GM19035 (cell line): Measurements from ENCODE around the gene ZFHX2.
A peak's percentile ranks its signal among the peaks of the same experiment; 100 is the strongest.

Experiments
- ATAC-seq: cut with Tn5 transposase; IDR thresholded peaks from one replicate; pipeline ENCODE4 v1.9.1; 2021; ENCODE audit not compliant: unreplicated experiment

ZFHX2 gene

DNA sequence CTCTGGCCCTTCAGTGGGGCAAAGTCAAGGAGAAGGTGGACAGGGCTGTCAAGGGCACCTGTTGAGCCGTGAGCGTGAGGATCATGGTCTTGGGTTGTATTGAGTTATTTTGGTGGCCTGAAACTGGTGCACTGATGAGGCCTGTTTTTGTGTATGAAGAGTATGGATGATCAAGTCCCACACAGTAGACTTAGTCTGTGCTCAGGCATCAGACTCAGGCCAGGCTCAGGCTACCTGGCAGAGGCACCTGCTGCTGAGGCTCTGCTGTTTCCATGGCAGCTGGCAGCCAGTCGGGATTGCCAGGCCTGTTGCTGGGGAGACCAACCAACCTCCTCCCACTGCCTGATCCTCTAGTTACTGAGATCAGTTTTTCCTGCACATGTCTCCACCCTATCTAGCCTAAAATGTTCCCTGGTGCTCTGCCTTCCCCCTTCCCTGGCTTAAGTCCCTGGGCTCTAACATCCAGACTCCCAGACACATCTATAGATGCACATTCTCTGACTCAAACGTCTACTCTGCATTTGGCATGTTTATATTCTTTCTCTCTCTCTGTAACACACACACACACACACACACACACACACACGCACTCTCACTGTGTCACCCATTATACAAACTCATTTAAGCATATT lies 21.9 kb upstream of the ZFHX2 start:
- no peak for ATAC-seq

DNA sequence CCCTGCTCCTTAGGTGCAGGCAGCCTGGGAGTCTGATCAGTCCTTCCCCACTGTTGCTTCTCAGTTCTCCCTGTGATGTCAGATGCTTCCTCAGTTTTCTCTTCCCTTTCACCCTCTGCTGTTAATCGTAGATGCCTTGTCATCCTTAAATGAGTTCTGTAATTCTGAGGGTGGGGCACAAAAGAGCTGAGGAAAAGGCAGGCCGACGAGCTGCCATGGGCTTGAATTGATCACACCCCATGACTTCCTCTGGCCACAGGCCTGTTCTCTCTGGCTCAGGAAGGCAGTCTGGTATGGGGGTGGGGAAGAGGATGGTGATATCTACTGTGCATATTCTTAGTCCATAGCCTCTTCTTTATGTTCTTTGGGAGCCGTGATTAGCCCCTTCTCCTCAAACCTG lies 21.3 kb upstream of the ZFHX2 start:
- no peak for ATAC-seq

DNA sequence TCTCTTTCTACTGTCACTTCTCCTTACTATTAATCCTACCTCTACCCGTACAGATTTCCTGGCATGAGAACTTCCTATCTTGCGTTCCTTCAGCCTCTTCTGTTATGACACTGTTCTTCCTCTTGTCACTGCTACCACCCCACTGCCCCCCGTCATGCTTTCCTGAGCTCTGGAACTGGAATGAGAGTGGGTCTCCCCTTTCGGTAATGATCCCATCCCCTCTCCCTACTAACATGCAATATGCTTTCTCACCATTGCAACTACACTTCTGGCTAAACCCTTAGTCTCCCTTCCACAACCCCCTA lies 20.9 kb upstream of the ZFHX2 start:
- no peak for ATAC-seq

DNA sequence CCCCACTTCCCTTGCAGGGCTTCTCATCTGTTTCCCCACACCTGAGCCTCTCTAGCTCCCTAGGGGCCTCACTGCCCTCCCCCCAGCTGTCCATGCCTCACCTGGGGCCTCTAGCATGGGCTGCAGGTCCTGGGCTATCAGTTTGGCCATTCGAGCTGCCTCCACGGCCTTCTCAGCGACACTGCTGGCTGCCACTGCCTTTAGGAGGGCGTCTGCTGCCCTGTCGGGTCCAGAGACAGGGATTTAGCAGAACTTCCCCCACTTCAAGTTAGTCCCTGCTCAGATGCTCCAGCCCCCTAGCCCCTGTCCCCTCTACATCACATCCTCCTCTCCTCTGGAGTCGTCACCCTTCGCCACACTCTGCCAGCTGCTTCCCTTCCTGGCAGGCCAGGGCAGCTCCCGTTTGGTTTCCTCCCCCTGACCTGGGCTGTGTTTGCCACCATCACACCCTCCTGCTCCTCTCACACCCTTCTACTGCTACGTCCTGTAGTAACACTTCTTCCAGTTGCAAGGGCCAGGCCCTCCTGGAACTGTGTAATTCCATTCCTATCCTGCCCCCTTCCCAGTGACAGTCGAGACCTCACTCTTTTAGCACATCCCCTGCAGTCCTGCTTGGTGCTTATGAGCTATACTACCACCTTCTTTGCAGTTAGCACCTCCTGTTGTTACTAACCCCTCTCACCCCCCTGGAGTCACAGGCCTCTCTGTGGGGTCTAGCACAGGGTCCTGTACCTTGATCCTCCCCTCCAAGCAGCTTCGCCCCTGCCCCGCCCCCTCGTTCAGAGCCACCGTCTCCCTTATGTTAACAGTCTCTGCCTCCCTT lies 20.3 kb upstream of the ZFHX2 start:
- no peak for ATAC-seq

DNA sequence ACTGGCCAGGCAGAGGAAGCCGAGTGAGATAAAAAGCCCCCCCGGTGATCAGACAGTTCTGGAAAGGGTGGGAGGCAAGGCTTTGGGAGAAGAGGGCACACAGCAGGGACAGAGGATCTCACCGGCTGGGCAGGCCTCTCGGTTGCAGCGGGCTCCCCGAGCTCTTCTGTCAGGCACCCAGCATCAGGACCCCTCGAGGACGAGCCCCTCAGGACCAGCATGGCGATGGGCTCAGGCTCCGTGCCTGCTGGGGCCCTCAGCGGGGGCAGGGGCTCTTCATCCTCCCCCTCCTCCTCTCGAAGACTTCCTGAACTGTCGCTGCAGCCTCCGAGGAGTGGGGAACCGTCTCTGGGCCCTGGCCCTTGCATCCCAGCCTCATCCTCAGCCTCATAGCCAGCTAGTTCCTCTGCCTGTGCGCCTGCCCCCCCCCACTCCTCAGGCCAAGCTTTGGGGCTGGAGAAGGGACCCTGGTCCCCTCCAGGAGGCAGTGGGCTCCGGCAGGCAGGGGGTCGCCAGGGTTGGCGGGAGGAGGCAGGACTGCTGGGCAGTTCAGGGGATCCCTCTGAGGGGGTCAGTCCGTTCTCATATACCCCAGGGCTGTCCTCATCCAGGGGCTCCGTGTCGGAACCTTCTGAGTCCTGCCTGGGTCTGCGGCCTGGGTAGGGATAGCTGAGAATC lies 19.4 kb upstream of the ZFHX2 start:
- no peak for ATAC-seq

DNA sequence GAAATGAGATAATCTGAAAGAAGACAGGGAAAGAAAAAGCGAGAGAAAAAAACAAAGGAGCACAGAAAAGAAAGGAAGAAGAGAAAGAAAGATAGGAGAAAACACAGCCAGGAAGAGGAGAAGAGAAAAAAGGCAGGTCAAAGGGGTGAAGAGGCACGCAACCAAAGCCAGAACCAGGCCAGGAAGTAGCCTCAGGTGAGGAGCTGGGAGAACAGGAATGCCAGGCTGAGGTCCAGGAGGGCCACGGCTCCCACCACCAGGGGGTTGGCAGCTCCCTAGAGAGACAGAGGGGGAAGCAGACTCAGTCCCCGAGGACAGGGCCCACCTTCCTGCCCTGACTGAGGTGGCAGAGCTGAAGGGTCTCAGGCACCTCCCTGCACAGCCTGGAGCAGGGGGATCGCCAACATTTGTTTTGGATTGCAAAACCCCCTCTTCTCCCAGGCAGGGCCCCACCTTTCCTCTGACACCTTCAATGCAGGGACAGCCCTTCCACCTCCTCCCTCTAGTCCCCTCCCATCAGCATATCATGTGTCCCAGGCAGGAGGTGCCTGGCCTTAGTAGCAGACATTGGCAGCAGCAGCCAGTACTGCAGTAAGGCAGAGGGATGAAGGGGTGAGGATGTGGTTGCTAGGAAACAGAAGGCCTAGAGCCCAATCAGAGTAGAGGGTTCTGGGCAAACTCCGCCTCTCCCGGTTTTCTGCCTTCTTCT lies 18.0 kb upstream of the ZFHX2 start:
- ATAC-seq: no peak

DNA sequence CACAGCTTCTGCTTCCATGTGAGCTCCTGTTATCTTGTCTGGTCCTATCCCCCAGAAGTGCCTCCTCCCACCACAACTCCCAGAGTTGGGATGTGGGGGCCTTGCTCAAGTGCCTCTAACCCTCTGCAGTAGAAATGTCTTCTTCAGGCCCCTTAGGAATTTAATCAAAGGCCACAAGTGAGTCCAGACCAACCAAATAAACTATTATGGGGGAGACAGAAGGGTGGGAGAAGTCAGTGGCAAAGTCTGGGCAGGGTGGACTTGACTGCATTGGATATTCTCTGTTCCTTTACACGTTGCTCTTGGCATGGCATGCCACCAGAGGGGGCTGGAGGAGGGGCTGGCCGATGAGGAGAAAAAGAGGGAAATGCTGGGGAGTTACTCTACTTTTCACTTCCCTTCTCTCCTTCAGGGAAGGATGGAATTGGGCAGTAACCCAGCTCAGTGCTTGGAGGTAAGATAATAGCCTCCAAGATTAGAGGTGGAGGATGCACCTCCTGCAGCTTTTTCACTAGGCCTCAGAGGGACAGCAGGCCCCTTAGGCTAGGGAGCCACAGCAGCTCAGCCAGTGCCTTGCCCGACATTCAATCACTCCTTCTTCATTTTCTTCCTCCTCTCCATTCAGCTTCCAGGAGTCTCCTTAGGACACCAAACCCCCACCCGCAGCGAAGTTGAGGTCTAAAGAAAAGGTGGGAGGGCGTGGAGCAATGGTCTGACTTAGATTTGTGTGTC lies 17.2 kb upstream of the ZFHX2 start:
- ATAC-seq: no peak

DNA sequence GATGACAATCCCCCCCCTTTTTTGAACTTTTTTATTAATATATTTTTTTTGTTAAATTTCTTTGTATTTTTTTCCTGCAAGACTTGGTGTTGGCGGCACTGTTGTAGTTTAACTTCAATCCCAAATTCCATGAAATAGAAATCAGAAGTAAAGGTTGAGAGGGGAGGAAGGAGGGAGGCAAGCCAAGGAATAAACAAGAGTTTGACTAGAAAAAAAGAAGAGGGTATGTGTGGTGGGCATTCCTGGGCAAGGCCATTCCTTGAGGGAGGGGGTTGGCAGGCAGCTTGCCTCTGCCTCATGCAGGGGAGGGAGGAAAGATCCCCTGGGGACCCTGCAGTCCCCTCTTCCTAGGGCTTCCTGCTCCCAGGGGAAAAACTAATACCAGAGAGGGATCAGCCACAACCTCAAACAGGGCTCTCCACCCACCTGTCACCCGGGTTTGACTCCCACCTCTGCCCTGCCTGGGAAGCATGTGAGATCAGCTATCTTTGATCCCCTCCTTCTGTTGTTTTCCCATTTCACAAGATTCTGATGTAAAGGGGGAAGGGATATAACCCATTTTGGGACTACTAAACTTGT lies 16.5 kb upstream of the ZFHX2 start:
- ATAC-seq: no peak

DNA sequence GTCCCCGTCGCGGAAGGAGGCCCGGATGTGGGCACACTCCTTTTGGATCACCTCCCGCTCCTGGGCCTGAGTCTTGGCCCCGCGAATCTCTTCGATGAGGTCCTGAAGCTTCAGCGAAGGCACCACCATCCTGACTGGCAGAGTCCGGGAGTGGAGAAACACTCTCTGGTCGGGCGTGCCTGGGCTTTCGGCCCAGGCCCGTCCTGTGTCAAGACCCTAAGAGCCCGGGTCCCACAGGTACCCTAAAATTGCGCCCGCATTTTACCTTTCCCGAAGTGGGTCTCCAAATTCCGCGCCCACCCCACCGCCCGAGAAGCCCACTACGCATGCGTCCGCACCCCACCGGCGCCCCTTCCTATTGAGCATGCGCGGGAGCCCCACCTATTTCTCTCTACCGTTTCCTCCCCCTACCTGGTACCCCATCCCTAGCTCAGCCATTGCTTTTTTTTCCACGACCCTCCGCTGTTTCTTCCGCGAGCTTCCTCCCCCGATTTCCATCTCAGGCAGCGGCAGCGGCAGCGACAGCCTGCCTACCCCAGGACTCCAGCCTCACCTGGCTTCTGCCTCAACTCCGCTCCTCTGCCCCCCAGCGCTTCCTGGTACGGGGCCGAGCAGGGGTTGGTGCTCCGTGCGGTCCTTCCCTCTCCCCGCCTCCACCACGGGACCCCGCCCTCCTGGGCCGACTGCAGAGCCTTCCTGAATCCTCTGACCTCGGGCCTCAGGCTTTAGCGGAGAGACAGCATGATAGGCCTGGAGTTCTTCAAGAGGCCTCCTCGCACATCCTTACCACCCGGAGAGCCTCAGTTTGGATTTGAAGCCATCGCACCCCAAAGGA lies 15.8 kb upstream of the ZFHX2 start, which contains the start of gene AP1G2:
Gene AP1G2 (minus strand): TSS at position 606 of the 835 bp plus-strand sequence. CDS start 477 bp downstream, at position 129.
- ATAC-seq: peak; percentile 90

DNA sequence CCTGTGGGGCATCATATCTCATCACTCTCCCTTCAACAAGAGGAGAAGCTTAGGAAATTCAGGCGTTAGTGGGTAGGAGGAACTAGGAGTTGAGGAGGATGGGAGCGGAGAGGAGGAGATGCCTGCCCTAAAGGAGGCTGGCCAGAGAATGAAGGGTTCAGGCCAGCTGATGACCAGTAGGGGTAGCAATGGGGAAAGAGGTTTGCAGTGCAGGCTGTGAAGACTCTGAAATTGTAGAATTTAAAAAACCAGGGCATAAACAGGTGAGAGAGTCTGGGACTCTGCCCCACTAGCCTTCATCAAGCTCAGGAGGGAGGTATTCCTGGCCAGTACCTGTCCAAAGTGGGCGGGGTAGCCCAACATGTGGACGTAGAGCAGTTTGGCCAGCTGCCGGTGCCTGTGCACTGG lies 15.2 kb upstream of the ZFHX2 start:
- ATAC-seq: peak; percentile 7

DNA sequence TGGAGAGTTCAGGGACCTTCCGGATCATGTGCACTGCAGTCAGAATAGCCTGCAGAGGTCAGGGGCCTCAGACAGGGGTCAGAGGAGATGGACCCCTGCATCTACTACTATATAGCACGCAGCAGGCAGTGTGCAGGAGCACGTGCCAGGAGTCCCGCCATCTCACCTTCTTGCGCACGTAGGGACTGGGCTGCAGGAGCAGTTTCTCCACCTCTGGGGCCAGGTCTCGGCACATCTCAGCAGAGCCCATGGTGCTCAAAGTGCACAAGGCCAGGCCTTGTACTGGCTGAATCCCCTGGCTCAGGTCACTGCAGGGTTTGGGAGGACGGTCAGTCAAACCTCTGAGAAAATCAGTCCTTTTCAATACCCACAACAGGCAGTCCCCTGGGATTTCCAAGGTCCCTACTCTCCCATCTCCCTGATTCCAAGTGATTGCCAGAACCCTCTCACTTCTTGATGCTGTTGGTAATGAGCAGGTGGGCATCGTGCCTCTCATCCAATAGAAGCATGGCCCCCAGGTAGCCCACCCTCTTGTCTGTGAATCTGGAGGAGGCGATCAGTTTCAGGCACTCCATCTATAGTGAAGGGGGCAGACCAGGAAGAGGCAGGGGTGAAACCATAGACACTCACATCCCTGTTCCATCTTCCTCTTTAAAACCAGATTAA lies 14.7 kb upstream of the ZFHX2 start:
- no peak for ATAC-seq

DNA sequence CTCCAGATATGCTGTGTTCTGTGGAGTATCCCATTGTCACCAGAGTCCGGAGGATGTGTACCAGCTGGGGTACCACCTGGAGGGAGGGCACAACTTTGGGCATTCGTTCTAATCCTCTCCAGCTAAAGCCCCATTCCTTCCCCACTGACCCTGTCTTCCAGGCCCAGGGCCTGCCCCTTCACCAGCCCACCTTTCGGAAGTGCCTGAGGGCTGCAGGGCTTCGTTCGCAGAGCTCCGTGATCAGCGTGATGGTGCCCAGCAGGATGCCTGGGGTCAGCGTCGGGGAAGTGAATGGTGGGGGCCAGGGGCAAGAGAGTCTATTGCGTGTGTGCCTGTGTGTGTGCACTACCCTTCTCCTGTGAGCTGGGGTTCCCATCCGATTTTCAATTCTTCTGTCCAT lies 14.1 kb upstream of the ZFHX2 start:
- ATAC-seq: no peak

DNA sequence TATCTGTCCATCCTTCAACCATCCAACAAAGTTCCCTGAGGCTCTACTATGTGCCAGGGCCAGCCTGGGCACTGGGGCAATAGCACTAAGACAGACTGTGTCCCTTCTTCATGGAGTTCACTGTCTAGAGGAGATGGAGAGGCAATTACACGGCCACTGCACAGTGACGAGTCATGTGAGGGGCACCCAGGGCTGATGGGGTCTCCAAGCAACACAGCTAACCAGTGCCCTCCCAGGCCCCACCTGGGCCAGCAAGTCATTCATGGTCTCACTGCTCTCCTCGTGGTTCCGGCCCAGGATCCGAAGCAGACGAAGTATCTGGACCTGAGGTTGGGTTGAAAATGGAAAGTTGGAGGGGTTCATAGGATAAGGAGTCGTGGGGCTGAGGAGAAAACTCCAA lies 13.3 kb upstream of the ZFHX2 start:
- no peak for ATAC-seq

DNA sequence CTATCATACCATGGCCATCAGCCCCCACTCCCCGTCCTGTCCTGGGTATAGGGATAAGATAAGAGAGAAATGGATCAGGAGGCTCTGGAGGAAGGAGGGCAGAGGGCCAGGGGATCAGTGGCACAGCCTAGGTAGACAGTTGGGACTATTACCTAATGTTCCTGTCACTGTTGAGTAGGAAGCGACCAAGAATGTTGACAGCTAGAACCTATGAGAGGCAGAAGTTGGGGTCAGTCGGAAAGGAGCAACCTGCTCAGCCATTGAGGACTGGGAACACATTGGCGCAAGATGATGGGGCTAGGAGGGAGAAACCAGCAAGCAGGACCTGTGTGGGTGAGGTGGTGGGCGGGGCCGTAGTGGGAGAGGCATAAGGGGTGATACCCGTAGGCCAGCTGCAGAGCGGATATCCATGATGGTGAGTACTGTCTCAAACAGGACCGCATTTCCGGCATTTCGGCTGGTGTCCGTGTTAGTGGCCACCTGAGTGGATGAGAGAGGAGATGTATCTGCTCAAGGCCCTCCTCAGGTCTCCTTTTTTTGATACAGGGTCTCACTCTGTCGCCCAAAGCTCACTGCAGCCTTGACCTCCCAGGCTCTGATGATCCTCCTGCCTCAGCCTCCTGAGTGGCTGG lies 12.7 kb upstream of the ZFHX2 start:
- ATAC-seq: no peak

DNA sequence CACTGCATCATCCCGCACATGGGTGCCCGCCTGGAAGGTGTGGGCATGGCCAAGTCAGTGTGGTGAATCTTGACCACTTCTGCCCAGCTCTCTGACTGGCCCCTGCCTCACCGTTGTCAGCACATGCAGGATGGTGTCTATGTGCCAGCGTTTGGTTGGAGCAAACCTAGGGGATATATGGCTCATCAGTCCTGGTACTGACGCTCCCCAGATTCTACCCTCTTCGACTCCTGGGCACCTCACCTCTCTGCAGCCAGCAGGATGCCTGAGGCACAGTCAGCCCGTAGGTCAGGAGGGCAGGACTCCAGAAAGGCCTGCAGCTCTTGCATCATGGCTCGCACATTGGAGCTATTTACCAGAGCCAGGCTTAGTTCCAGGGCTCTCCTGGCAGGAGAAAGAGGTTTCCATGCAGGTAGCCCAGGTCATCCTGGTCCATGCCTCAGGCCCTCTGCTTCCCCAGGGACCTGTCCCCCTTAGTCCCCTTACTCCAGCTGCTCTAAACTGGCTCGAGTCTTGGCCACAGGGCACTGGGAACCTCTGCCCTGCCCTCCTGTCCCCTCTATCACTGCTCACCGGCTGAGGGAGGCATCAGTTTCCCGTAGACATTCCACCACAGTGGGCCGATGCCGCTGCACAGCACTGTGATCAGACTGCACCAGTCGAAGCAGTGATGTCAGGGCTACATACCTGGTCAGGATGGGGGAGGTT lies 12.1 kb upstream of the ZFHX2 start:
- no peak for ATAC-seq

DNA sequence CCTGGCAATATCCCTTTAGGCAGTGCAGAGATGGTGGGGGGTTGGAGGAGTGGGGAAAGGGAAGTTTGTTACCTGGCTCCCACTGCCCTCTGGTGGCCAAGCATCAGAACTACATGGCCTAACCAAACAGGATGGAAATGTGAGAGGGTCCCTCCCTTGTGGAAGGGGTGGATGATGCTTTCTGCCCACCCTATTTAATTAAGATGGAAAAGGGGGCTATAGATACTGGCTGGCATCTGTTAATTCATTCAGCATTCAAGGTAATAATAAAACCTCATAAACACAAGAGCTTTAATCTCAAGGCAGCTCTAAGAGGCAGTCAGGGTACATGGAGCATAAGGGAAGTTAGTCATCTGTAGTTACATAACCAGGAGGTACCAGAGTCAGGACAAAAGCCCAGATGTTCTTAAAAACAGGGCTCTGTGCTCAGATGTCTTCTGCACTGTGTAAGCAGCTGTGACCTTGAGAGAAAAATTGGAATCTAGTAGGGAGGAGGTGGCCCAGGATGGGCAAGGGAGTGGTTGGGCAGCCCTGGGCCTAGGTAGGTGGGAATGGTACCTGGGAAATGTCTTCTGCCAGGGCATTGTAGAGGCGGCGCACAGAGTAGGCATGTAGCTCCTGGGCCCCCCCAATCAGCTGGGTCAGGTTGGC lies 11.4 kb upstream of the ZFHX2 start:
- ATAC-seq: no peak
